Suprapubic skin (tissue), 4 donors: ENCODE measurements around the gene SIGLEC6.

Experiments used
- POLR2A ChIP-seq, 2 donors: fragments of 450-650 bp; IDR thresholded peaks; one replicate each; pipeline ENCODE4 v1.6.1; 2017; ENCODE audit warnings: antibody characterized with exemption in 2 of 2, mild to moderate bottlenecking in 2 of 2, moderate library complexity in 2 of 2
- POLR2AphosphoS5 ChIP-seq, 3 donors: sonication (generic); formaldehyde crosslinking; IDR thresholded peaks; one replicate each; pipeline ENCODE4 v1.6.1; 2017; ENCODE audit warnings: antibody characterized with exemption in 3 of 3
- TF ChIP-seq, protein P1 (sequence below), 2 donors: fragments of 200-600 bp in 1 of 2; fragments of 450-650 bp in 1 of 2; sonication (generic) in 1 of 2; IDR thresholded peaks; one replicate each; pipeline ENCODE4 v1.5.1; 2016 to 2019; ENCODE audit warnings: antibody characterized with exemption in 2 of 2, mild to moderate bottlenecking in 1 of 2, moderate library complexity in 1 of 2

DNA sequence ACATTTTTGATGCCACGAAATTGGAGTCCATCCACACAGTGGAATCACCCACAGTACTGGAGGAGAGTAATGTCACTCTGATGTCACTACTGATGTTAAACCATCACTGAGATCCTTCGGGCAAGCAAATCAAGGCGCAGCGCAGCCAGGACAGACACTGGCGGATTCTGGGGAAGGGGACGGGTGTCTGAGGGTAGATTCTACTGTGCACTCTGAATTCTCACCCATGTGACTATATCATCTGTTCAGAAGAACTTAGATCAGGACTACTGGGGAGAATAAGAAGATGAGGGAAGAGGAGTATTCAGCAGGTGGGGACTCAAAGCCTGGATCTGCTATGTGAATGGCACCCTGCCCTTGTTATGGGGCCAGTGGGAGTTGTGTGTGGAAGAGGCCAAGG, 12.6 kb upstream of the SIGLEC6 start:
- TF ChIP-seq, protein P1, sequence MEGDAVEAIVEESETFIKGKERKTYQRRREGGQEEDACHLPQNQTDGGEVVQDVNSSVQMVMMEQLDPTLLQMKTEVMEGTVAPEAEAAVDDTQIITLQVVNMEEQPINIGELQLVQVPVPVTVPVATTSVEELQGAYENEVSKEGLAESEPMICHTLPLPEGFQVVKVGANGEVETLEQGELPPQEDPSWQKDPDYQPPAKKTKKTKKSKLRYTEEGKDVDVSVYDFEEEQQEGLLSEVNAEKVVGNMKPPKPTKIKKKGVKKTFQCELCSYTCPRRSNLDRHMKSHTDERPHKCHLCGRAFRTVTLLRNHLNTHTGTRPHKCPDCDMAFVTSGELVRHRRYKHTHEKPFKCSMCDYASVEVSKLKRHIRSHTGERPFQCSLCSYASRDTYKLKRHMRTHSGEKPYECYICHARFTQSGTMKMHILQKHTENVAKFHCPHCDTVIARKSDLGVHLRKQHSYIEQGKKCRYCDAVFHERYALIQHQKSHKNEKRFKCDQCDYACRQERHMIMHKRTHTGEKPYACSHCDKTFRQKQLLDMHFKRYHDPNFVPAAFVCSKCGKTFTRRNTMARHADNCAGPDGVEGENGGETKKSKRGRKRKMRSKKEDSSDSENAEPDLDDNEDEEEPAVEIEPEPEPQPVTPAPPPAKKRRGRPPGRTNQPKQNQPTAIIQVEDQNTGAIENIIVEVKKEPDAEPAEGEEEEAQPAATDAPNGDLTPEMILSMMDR (IDR thresholded peaks at IDR 0.05) = no peak
- TF ChIP-seq POLR2A (IDR thresholded peaks at IDR 0.05) = no peak
- TF ChIP-seq POLR2AphosphoS5 (IDR thresholded peaks at IDR 0.05) = no peak
